ENCODE results near the gene MATCAP1. TPM values are rescaled to one million over a fixed set of nuclear protein-coding genes. Genes with fewer than 3 reads are reported as not detected.

Gene MATCAP1
- total and polyA plus RNA-seq, 2 of the 13 experiments (the other 11 are each of a cell fraction or from before 2014, with no cell fraction given), result 11.2 to 24.5 TPM

- POLR2A ChIA-PET, result interaction anchor here (0.5 to 2.1 kb wide), 7 partner anchors 9 to 40 kb away, joined by 3 to 6 read pairs (median 3); partner anchors contain the start of genes FHOD1, NOL3 and TMEM208
- Histone ChIP-seq H4K20me1 (ENCODE audit: insufficient read depth, low read length) (no peaks in the 10 kb centered on the region), H3K9me3 (ENCODE audit: low read length) (no peaks in the 10 kb centered on the region), H3K36me3 (replicated peaks in 1 of 2; ENCODE audit: control insufficient read depth in 1 of 2, insufficient read depth in 2 of 2, low read length in 2 of 2) (peaks cover 9 to 10% of the 10 kb centered on the region in 2 experiments; a peak in 3 of 5 replicates), H3K27ac (ENCODE audit: extremely low read length, insufficient read depth, low read length) (no peak overlapping the region), H3K79me2 (ENCODE audit: insufficient read depth, low read length) (no peaks in the 10 kb centered on the region), H3K4me2 (ENCODE audit: low read depth, low read length) (peak overlapping the region; percentile 4; the same call in 1 of the 2 replicates), H3K4me3 (replicated peaks in 1 of 3; ENCODE audit: insufficient read depth in 1 of 3, low read depth in 2 of 3, low read length in 3 of 3) (no peak overlapping the region; a peak in 1 of 6 replicates), H2AFZ (ENCODE audit: low read length) (no peak overlapping the region), H3K9ac (ENCODE audit: insufficient read depth, low read depth, low read length) (peak overlapping the region; percentile 5; the same call in 1 of the 2 replicates), H3K4me1 (ENCODE audit: insufficient read depth, low read length) (peaks cover 55% of the 10 kb centered on the region), H3K27me3 (ENCODE audit: control insufficient read depth in 1 of 2, insufficient read depth in 2 of 2, low read length in 2 of 2) (no peaks in the 10 kb centered on the region)
- CTCF ChIA-PET (ENCODE audit: low intra/inter-chr PET ratio, low total read pairs), result no interaction called here
- WGBS (ENCODE audit: low lambda C conversion rate), result 52% methylated on average over 15 of the region's 21 CpGs
- intact Hi-C loops (cut with micrococcal nuclease; ENCODE audit: unreplicated experiment) (no loop called here), in situ Hi-C loops (cut with HindIII; ENCODE audit: extremely low pct_ligation_motif_present, low pct_unique_long_range_greater_than_20kb) (no loop called here)
- BruUV-seq (replicated peaks), result no TSS peak
- peak; percentile 15 for ATAC-seq
- FAIRE-seq, result no peak
- DNase-seq (ENCODE audit: low spot score), result no peak
- TF ChIP-seq HNRNPK (IDR thresholded peaks at IDR 0.05; ENCODE audit: low read depth, low read length, poor library complexity, severe bottlenecking) (no peak), TCF12 (IDR thresholded peaks at IDR 0.05) (no peak), TCF12 (CRISPR knock-in tag; IDR thresholded peaks at IDR 0.05) (no peak), ZNF124 (CRISPR knock-in tag; IDR thresholded peaks at IDR 0.05) (no peak), NFIB (CRISPR knock-in tag; IDR thresholded peaks at IDR 0.05; ENCODE audit: borderline replicate concordance) (0 out of 2 replicates have a peak, but pooled peaks have one; percentile 56), FOSL1 (CRISPR knock-in tag; IDR thresholded peaks at IDR 0.05; ENCODE audit: borderline replicate concordance) (no peak), MAFF (IDR thresholded peaks at IDR 0.05; ENCODE audit: low read depth, low read length) (no peak), YEATS2 (CRISPR knock-in tag; IDR thresholded peaks at IDR 0.05; ENCODE audit: borderline replicate concordance) (no peak), THRA (CRISPR knock-in tag; IDR thresholded peaks at IDR 0.05; ENCODE audit: borderline replicate concordance) (peak; percentile 38; the same call in 1 of the 2 replicates), HOXA3 (CRISPR knock-in tag; IDR thresholded peaks at IDR 0.05) (peak; percentile 73), AGO2 (optimal IDR thresholded peaks at IDR 0.05; ENCODE audit: low read depth, low read length) (peak; percentile 93), SRY (CRISPR knock-in tag; IDR thresholded peaks at IDR 0.05) (no peak), ARNTL (CRISPR knock-in tag; IDR thresholded peaks at IDR 0.05) (no peak), ZBTB4 (CRISPR knock-in tag; IDR thresholded peaks at IDR 0.05; ENCODE audit: borderline replicate concordance) (peak; percentile 61; the same call in 1 of the 2 replicates), RBAK (CRISPR knock-in tag; IDR thresholded peaks at IDR 0.05) (0 out of 2 replicates have a peak, but pooled peaks have one; percentile 47), NFIC (IDR thresholded peaks at IDR 0.05; ENCODE audit: low read length) (no peak), KLF9 (CRISPR knock-in tag; IDR thresholded peaks at IDR 0.05; ENCODE audit: low read depth) (no peak), NFATC3 (CRISPR knock-in tag; IDR thresholded peaks at IDR 0.05) (no peak)
Observed at GRCh38 chr16:67207249-67208091, 23.7 kb upstream of the MATCAP1 start.

Data from HepG2 (cell line).